Measurements from ENCODE around the gene MCF2L2.

The MCF2L2 gene

GRCh38 chr3:183264268-183264667, 164.2 kb downstream of the MCF2L2 start:
- no peak for DNase-seq (ENCODE audit: low spot score)

- no peak for DNase-seq (ENCODE audit: low spot score)
Observed at GRCh38 chr3:183262875-183263378, 165.5 kb downstream of the MCF2L2 start.

DNA sequence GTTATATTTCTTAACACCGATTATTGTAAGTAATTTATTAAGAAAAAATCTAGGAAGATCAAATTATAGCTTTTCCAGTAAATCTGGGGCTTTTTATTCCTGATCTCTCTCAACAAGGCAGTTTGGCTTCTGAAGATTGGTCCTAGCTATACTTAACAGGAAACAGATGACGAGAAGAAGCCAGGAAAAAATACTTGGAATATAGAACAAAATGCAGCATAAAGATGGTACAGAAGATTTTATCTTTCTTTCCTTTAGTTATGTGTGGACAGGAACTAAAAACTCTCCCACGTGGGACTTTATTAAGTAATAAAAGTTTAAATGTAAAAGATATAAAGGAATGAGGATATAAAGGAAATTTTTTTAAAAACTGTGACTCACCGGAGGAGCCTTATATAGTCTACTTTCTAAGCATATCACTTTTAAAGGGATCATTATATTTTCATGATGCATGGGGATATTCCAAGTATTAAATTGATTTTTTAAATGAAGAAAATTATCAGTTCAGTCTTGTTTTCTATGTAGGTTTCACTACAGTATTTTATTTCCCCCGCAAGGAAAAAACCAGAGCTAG, 167.2 kb downstream of the MCF2L2 start:
- DNase-seq (ENCODE audit: low spot score), result no peak

DNA sequence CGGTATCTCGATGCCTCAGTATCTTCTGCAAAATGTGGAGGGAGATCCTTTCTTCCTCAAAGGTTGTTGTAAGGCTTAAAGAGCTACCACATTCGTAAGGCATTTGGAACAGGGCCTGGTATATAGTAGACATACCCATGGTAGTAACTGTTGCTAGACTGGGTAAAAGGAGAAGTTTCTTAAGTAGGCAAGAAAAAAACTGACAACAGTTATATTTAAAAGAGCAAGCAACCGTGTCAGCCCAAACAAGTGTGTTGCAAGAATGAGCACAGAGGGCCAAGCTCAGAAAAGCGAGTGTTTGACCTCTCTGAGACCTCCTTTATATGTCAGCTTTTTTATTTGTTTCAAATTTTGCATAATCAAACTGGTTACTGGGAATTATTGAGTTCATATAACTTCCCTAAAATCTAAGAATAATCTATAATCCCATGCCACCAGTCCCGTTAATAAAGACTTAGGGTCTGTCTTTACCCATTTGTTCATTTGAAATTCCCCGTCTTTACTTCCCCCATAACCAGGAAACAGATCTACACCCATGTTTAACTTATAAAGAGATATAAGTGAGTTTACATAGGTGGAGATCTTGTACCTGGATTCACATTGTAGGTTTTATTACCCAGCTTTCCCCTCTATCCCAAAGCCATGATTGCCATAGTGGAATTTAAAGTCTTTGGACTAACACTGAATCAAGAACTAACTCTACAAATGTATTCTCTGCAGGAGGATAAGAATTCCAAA, 168.1 kb downstream of the MCF2L2 start:
- DNase-seq (ENCODE audit: low spot score), result no peak

GRCh38 chr3:183259621-183260020, 168.8 kb downstream of the MCF2L2 start:
- no peak for DNase-seq (ENCODE audit: low spot score)

GRCh38 chr3:183259087-183259486, 169.3 kb downstream of the MCF2L2 start:
- no peak for DNase-seq (ENCODE audit: low spot score)

- DNase-seq (ENCODE audit: low spot score), result no peak
Observed at GRCh38 chr3:183255348-183255730, 173.1 kb downstream of the MCF2L2 start.

DNA sequence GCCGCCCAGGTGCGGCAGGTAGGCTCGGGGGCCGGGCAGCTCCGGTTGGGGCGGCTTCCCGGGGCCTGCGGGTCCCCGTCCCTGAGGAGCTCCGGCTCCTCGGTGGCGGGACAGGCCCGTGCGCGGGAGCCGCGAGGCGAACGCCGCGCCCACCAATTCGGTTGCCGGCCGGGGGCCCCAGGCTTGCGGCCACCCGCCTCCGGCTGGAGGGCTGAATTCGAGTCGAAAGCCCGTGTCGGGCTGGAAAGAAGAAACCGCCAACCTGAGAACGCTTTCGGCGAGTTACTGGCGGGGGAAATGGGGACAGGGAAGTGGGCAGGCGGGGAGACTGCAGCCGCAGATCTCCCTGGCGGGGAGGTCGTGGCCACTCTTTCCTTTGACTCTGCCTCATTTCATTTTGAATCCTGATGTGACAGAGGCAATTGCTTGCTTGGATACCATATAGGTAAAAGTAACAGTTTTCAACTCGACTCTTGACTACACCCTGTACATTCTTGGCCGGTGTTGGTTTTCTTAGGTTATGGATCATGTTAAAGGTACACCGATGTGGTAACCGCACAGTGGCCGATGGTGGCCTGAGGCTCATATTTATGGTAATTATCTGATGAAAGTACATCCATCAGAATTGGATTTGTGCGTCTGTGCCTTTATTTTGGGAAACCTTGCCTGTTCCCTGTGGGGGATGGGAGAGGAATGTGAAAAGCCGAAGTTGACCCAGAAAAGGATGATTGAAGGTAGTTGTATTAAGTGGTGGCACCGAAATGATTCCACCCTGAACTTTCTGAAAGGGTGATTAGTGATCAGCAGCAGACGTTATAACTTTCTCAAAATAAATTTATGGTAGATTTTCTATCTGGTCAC, 173.7 kb downstream of the MCF2L2 start:
- no peak for DNase-seq (ENCODE audit: low spot score)

GRCh38 chr3:183253528-183254486, 174.6 kb downstream of the MCF2L2 start:
- peak; percentile 50 for DNase-seq (ENCODE audit: low spot score)

GRCh38 chr3:183252973-183253527, 175.4 kb downstream of the MCF2L2 start, which contains the start of gene B3GNT5:
Gene B3GNT5, plus strand, starts transcription at chr3:183253253. Its CDS starts 16,546 bp downstream, at chr3:183269799.
- peak; percentile 52 for DNase-seq (ENCODE audit: low spot score)

DNA sequence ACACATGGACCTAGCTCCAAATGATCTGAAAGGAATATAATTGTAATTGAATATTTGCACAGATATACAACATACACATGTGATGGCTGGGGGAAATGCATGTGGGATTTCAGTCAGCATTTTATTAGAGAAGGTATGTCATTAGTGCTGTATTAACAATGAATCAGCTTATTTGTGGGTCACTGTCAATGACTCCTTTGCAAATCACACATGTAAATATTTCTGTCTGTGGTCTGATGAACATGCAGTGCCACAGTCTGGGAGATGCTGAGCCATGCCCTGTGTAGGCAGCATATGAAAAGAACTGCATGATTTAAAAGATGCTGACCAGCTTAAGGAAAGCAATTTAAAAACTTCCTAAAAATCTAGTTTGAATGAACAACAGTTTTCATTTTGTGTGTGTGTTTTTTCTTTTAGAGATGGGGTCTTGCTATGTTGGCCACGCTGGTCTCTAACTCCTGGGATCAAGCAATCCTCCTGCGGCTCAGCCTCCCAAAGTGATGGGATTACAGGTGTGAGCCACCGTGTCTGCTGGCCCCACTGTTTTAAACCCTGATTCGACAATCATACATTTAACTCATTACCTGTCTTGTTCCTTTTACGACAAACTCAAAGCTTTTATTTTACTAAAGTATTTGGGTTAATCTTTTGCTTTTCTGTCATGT, 176.2 kb downstream of the MCF2L2 start:
- no peak for DNase-seq (ENCODE audit: low spot score)

DNA sequence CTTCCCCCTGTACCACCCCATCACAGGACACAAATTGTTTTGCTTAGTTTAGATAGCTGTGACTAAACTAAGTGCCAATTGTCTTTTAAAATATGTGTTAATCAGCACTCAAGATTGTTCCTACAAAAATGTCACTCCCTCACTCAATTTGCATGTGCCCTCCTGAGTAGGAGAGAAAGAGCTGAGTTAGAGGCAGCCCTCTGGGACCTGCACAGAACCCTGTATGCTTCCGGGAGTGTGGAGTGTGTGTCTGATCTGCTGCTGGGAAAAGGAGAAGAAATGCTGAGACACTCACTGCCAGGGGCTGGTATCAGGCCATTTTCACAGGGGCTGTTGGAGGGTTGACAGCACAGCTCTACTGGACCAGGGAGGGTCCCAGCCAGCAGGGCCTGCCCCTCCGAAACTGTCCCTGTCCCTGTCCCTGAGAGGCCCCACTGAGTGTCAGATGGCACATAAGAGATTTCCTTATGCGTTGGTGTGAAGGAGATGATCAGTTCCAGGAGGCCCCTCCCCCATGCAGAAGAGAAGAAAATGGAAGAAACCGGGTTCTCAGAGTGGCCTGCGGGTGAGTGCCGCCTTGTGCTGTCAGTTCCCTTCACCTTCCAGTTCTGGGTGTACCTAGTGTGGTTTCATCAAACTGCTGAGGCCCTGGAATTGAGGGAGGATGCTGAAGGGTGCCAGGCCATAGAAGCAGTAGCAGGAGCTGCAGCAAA, 179.3 kb downstream of the MCF2L2 start:
- no peak for DNase-seq (ENCODE audit: low spot score)

DNA sequence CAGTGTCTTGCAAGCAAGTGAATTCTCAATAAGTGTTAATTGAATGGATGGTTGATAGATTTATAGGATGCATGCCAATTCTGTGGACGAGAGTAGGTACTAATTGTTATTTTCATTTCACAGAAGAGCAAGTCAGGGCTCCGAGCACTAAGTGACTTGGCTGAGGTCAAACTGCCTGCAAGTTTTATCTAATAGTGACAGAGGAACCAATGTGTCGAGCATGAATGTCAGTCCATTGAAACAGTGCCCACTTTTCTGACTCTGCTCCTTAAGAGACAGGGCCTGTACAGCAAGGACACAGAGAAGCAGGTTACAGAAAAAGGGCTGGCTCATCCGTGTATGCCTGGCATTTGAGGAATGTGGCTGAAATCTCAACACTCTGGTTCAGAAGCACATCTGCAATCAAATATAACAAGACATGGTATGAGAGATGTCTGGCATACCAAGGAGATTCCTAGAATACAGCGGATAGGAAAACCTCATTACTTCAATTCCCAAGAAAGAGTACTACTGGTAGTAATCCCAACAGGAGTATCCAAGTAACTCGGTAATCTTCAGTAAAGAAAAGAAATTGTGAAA, 181.3 kb downstream of the MCF2L2 start:
- DNase-seq (ENCODE audit: low spot score), result no peak

GRCh38 chr3:183244981-183245476, 183.4 kb downstream of the MCF2L2 start:
- DNase-seq (ENCODE audit: low spot score), result peak; percentile 26

DNA sequence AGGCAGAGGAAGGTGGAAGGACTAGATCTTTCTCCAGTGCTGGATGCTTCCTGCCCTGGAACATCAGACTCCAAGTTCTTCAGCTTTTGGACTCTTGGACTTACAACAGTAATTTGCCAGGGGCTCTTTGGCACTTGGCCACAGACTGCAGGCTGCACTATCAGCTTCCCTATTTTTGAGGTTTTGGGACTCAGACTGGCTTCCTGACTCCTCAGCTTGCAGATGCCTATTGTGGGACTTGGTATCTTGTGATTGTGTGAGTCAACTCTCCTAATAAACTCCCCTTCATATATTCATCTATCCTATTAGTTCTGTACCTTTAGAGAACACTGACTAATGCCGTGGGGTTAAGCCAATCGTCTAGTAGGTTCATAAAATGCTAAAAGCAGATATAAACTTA, 184.2 kb downstream of the MCF2L2 start:
- DNase-seq (ENCODE audit: low spot score), result no peak

GRCh38 chr3:183242431-183242830, 186.0 kb downstream of the MCF2L2 start:
- DNase-seq (ENCODE audit: low spot score), result no peak

DNA sequence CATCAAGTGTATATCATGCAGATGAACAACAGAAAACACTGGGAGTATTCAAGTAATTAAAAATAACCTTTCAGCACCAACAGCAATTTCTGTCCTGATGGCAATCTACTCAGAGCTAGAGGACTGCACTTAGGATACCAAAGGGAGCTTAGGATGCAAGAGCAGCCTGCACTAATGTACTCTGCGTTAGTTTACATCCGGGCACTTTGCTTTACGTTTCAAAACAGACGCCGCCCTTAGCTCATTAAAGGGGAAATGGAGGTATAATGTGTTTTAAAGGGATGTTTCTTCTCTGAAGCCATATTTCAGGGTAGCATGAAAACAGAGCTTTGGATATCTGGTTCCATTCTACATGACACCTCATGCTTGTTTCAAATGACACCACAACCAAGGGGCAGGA, 189.4 kb downstream of the MCF2L2 start:
- DNase-seq (ENCODE audit: low spot score), result no peak

GRCh38 chr3:183233966-183234365, 194.5 kb downstream of the MCF2L2 start:
- no peak for DNase-seq (ENCODE audit: low spot score)

GRCh38 chr3:183230826-183231225, 197.6 kb downstream of the MCF2L2 start:
- DNase-seq (ENCODE audit: low spot score), result no peak

All from HuH-7 (cell line).